OCI-LY1 (cell line): ENCODE data around the gene CFD.

Source experiments
- CTCF ChIP-seq: fragments of 200-600 bp; sonication (generic), shearing (Covaris generic); IDR thresholded peaks from 2 replicates; pipeline ENCODE4 v1.5.1; 2017; ENCODE audit warnings: mild to moderate bottlenecking, antibody characterized with exemption, low read length, moderate library complexity, mixed read lengths
- EZH2 ChIP-seq: fragments of 200-600 bp; sonication (generic), shearing (Covaris generic); IDR thresholded peaks from 2 replicates; pipeline ENCODE4 v1.8.0; 2017; ENCODE audit warnings: borderline replicate concordance, mixed run types, mild to moderate bottlenecking, antibody characterized with exemption, low read length, moderate library complexity, mixed read lengths

- TF ChIP-seq CTCF (no peak), EZH2 (no peak)
Observed at GRCh38 chr19:866769-867300, 7.4 kb downstream of the CFD start.
